GM21825 (cell line): ENCODE data around the gene C18orf54.
"Not testable (repeated sequence)": the region's sequence is repeated elsewhere in the genome, so short reads cannot be mapped to it uniquely, and the experiment has no call there.

Source experiments
- ATAC-seq: cut with Tn5 transposase; IDR thresholded peaks from one replicate; pipeline ENCODE4 v1.9.1; 2021; ENCODE audit warnings: mild to moderate bottlenecking, moderate library complexity; ENCODE audit not compliant: unreplicated experiment

Gene C18orf54

GRCh38 chr18:54357660-54358494, at the start of gene C18orf54, which contains the start of gene STARD6:
Gene C18orf54 (plus strand): TSS chr18:54357906. CDS start chr18:54360573, 2,667 bp downstream.
Gene STARD6 (minus strand): TSS chr18:54357858. CDS start chr18:54354573, 3,285 bp downstream.
- peak; percentile 93 for ATAC-seq

GRCh38 chr18:54309564-54309963, 48.1 kb upstream of the C18orf54 start:
- not testable (repeated sequence) for ATAC-seq

- no peak for ATAC-seq
Measured at GRCh38 chr18:54316071-54316820, 41.5 kb upstream of the C18orf54 start.

- no peak for ATAC-seq
Measured at GRCh38 chr18:54323561-54323960, 34.1 kb upstream of the C18orf54 start.

DNA sequence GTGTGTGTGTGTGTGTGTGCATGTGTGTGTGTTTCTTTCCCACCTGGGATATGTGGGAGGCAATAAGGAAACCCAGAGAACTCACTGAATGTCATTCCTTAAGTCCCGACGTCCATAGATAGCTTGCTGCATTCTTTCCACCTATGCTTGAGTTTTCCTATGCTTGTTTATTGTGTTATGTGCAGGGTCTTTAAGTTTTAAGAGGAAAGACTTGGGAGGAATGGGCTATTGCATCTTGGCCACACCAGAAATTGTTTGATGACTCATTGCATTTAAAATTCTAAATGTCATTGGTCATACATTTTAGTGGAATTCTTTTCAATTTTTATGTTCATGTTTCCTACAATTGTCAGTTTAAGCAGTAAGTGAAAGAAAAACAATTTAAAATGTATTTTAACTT, 33.7 kb upstream of the C18orf54 start:
- no peak for ATAC-seq

GRCh38 chr18:54327818-54328217, 29.9 kb upstream of the C18orf54 start:
- ATAC-seq = no peak

DNA sequence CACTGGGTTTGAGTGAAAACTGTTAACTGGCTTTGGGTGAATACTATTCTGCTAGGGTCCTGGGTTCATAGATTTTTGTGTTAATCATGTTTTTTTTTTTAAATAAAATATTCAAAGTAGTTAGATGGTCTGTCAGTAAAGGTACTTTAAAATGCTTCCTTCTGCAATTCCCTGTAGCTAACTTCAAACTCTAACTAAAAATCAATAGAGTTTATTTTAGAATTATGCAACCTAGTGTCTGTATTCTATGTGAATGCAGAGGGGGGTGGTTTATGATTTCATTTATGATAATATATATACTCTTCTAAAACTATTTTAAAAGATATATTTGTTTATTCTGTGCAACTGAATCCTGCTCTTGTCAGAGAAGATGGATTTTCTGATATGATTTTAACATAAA, 27.9 kb upstream of the C18orf54 start:
- no peak for ATAC-seq

GRCh38 chr18:54330768-54331548, 26.7 kb upstream of the C18orf54 start:
- no peak for ATAC-seq

- ATAC-seq = no peak
Measured at GRCh38 chr18:54335638-54336173, 22.0 kb upstream of the C18orf54 start.

DNA sequence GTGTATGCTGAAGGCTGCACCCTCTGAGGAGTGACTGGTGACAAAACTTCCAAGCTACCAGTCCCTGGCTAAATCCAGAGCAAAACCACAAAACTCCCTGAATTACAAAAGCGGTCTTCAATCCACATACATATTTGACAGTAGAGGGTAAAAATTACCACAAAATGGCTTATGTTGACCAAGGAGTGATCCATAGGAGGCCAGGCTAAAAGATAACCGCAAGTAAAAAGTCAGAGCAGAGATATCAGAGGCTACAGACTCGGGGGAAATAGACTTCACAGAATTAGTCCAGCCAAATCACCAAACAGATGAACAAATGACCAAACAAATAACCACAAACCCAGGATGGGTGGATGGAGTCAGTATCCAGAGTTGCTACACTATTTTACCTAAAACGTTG, 19.5 kb upstream of the C18orf54 start:
- ATAC-seq = no peak

- no peak for ATAC-seq
Measured at GRCh38 chr18:54351186-54351585, 6.5 kb upstream of the C18orf54 start.

- ATAC-seq = peak; percentile 34
Measured at GRCh38 chr18:54357082-54357659, 535 bp upstream of the C18orf54 start.

DNA sequence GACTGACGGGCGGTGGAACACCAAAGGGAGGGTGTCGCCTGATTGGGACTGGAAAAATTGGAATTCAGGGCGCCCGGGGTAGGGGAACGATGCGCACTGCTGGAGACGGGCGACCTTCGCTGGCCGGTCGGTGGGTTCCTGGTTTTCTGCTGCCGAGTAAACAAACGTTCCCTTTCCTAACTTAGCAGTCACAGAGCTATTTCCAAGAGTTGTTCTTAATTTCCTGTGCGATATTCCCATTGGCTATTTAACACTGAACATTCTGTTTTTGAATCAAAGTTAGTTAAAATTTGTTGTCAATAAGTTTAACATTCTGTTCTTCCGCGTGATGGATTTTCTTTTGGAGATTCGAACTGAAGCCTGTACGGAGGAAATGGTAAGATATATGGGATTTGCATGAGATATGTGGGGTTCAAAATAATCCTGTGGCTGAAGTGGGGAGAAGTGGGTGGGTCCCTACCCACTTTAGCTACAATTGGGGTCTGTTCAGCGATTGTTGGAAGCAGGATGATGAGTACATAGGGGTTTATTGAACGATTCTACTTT, 862 bp downstream of the C18orf54 start:
- ATAC-seq = peak; percentile 15

- ATAC-seq = no peak
Measured at GRCh38 chr18:54359233-54359632, 1.5 kb downstream of the C18orf54 start.

- ATAC-seq = no peak
Measured at GRCh38 chr18:54360406-54360805, 2.7 kb downstream of the C18orf54 start.

DNA sequence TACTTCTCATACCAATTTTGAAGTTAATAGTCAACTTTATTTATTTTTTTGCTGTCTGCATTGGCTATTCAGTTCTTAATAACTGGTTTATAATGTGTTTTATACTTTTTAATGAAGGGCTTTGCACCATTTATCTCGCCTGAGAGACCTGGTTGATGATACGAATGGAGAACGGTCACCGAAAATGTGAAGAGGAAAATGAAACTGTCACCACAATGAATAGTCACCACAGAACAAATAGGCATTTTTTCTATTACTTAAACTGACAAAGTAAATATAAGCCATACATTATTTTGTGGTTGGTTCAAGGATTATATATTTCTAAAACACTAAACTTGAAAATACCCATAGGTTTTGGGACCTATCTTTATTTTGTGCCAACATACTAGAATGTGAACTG, 20.4 kb downstream of the C18orf54 start:
- ATAC-seq = no peak

GRCh38 chr18:54381640-54382039, 23.9 kb downstream of the C18orf54 start:
- ATAC-seq = no peak

DNA sequence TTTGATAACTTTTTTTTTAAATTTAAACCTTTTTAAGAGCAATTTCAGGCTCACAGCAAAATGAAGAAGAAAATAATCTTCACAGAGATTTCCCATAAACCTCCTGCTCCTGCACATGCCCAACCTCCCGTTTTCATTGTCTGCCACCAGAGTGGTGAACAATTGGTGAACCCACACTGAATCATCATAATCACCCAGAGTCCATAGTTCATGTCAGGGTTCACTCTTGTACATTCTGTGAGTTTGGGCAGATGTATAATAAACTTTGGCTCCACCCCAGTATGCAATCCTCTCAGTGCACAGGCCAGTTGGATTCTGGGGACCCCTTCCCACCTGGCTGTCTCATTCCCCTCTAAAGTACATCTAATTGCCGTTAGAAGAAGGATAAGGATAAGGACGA, 24.4 kb downstream of the C18orf54 start:
- no peak for ATAC-seq

DNA sequence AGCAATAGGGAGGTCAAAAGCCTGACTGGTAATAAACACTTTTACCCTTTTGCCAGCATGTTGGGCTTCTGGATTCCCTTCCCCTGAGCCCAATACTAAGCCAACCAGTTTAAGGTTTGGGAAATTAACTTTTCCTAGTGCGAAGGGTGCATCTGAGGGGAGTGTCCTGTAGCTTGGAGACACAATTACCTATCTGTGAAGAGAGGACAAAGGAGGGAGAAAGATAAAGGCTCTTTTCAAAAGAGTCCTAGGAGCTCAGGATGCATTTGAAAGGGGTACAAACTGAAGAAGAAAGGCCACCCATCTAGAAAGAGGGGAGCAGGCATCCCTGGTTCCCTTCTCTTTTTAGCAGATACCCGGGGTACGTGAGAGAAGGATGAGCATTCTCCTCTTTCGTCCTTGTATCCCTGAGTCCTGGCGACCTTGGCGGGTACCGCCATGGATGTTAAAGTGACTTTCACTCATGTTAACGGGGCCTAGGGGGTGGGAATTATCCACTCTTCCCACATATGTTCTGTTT, 25.1 kb downstream of the C18orf54 start:
- no peak for ATAC-seq

- no peak for ATAC-seq
Measured at GRCh38 chr18:54386043-54386442, 28.3 kb downstream of the C18orf54 start.
